CD14-positive monocyte (primary cell): ENCODE data around the gene CNIH3. TPM values are rescaled to one million over a fixed set of nuclear protein-coding genes. Genes with fewer than 3 reads are reported as not detected.

ENCODE experiments used
- DNase-seq, 3 donors: peaks; one replicate each; pipeline ENCODE4 v3.0.0-alpha.2; 2011 to 2022
- H2AFZ ChIP-seq: 2 replicates; pipeline ENCODE4 v1.6.0; 2012; ENCODE audit warnings: mild to moderate bottlenecking, low read depth, low read length, inconsistent platforms; ENCODE audit not compliant: insufficient read depth, poor library complexity, severe bottlenecking
- H3K27ac ChIP-seq, 2 donors: 1 replicate in 1 of 2; 2 replicates in 1 of 2; pipeline ENCODE4 v1.5.1; 2012 to 2013; ENCODE audit warnings: low read length in 2 of 2, control low read depth in 1 of 2, inconsistent platforms in 1 of 2, low read depth in 1 of 2, mild to moderate bottlenecking in 1 of 2
- H3K27me3 ChIP-seq, 2 donors: one replicate each; pipeline versions ENCODE4 v1.6.0 to v1.6.1; 2011 to 2013; ENCODE audit warnings: low read length in 2 of 2; ENCODE audit not compliant: control insufficient read depth in 2 of 2, insufficient read depth in 2 of 2
- H3K36me3 ChIP-seq, 2 donors: replicated peaks in 1 of 2; 1 replicate in 1 of 2; 2 replicates in 1 of 2; pipeline versions ENCODE4 v1.5.1 to v1.6.1; 2012 to 2013; ENCODE audit warnings: low read length in 2 of 2, control low read depth in 1 of 2, inconsistent platforms in 1 of 2, mild to moderate bottlenecking in 1 of 2; ENCODE audit not compliant: insufficient read depth in 2 of 2, control insufficient read depth in 1 of 2
- H3K4me1 ChIP-seq, 2 donors: 1 replicate in 1 of 2; 2 replicates in 1 of 2; pipeline versions ENCODE4 v1.5.1 to v1.6.1; 2012 to 2013; ENCODE audit warnings: low read length in 2 of 2, control low read depth in 1 of 2, inconsistent platforms in 1 of 2, mild to moderate bottlenecking in 1 of 2, moderate library complexity in 1 of 2; ENCODE audit not compliant: insufficient read depth in 2 of 2, control insufficient read depth in 1 of 2
- H3K4me2 ChIP-seq: replicated peaks from 2 replicates; pipeline ENCODE3; 2012; ENCODE audit warnings: low read length, moderate library complexity, mild to moderate bottlenecking; ENCODE audit not compliant: poor library complexity, severe bottlenecking; ENCODE audit errors: extremely low read depth
- H3K4me3 ChIP-seq, 3 experiments: fragments of 200-600 bp in 1 of 3; sonication (generic) in 1 of 3; replicated peaks in 1 of 3; 1 replicate in 2 of 3; 2 replicates in 1 of 3; pipeline ENCODE4 v1.5.1; 2011 to 2013; ENCODE audit warnings: low read length in 3 of 3, mild to moderate bottlenecking in 3 of 3, control low read depth in 2 of 3, low read depth in 2 of 3, inconsistent platforms in 1 of 3, moderate library complexity in 1 of 3
- H3K79me2 ChIP-seq: 2 replicates; pipeline ENCODE4 v1.6.0; 2012; ENCODE audit warnings: mild to moderate bottlenecking, control low read depth, inconsistent platforms, low read length, moderate library complexity; ENCODE audit not compliant: insufficient read depth
- H3K9ac ChIP-seq: 2 replicates; pipeline ENCODE4 v1.6.0; 2017; ENCODE audit warnings: low read length, mild to moderate bottlenecking; ENCODE audit not compliant: insufficient read depth, poor library complexity, severe bottlenecking
- H3K9me3 ChIP-seq, 2 donors: replicated peaks in 1 of 2; 1 replicate in 1 of 2; 2 replicates in 1 of 2; pipeline versions ENCODE4 v1.5.1 to v1.6.1; 2012 to 2013; ENCODE audit warnings: low read length in 2 of 2, control low read depth in 1 of 2; ENCODE audit not compliant: control insufficient read depth in 1 of 2, insufficient read depth in 1 of 2
- H4K20me1 ChIP-seq: 2 replicates; pipeline ENCODE4 v1.6.0; 2012; ENCODE audit warnings: mild to moderate bottlenecking, low read length, control low read depth, moderate library complexity; ENCODE audit not compliant: insufficient read depth
- H3K27ac Mint-ChIP-seq, 7 donors: one replicate each; pipeline ENCODE4 v1.8.0; 2020; ENCODE audit warnings: mild to moderate bottlenecking in 7 of 7, mixed read lengths in 7 of 7, moderate library complexity in 6 of 7, inconsistent platforms in 2 of 7
- H3K27me3 Mint-ChIP-seq, 3 donors: one replicate each; pipeline ENCODE4 v1.8.0; 2021 to 2022; ENCODE audit warnings: low read depth in 3 of 3, mild to moderate bottlenecking in 3 of 3, mixed read lengths in 3 of 3, moderate library complexity in 3 of 3, inconsistent platforms in 1 of 3
- H3K36me3 Mint-ChIP-seq, 2 donors: one replicate each; pipeline ENCODE4 v1.8.0; 2020; ENCODE audit warnings: mixed read lengths in 2 of 2, inconsistent platforms in 1 of 2, mild to moderate bottlenecking in 1 of 2
- H3K4me1 Mint-ChIP-seq: one replicate; pipeline ENCODE4 v1.8.0; 2020; ENCODE audit warnings: mild to moderate bottlenecking, mixed read lengths
- H3K4me3 Mint-ChIP-seq, 2 donors: one replicate each; pipeline ENCODE4 v1.8.0; 2020; ENCODE audit warnings: mild to moderate bottlenecking in 2 of 2, mixed read lengths in 2 of 2, moderate library complexity in 1 of 2
- H3K9me3 Mint-ChIP-seq, 7 donors: one replicate each; pipeline ENCODE4 v1.8.0; 2020 to 2022; ENCODE audit warnings: mixed read lengths in 7 of 7, mild to moderate bottlenecking in 6 of 7, moderate library complexity in 6 of 7, inconsistent platforms in 2 of 7
- CTCF ChIP-seq: fragments of 200-600 bp; IDR thresholded peaks from one replicate; pipeline ENCODE4 v1.8.0; 2022; ENCODE audit warnings: antibody characterized with exemption, mild to moderate bottlenecking
- WGBS: methylation state at CpG from one replicate; pipeline ENCODE4 v1.1.5; 2013; ENCODE audit warnings: missing lambda C conversion rate; ENCODE audit not compliant: insufficient coverage; 5-methylcytosine and 5-hydroxymethylcytosine counted together
- intact Hi-C, 2 donors: fragments of 100-400 bp; cut with micrococcal nuclease; formaldehyde crosslinking; loops; one replicate each; pipeline versions ENCODE4 v1.15.0 to v1.15.1; 2023
- polyA plus RNA-seq, 3 donors: library from polyadenylated mRNA; depleted of rRNA in 1 of 3; unstranded in 2 of 3; stranded (reverse) in 1 of 3; fragments of 300-500 nt in 2 of 3; fragments of >200 nt in 1 of 3; fragmentation: Illumina TruSeq in 2 of 3; gene quantifications; 1 replicate in 2 of 3; 2 replicates in 1 of 3; pipeline ENCODE4 v1.2.3, GENCODE V29; 2012 to 2021

The CNIH3 gene
- polyA plus RNA-seq, 3 donors, result 0.37 TPM; not detected in 2

- intact Hi-C loops, result no loop called here
- Mint-ChIP-seq H3K36me3 (no peaks in the 10 kb centered on the region), H3K4me1 (peaks cover 2% of the 10 kb centered on the region), H3K4me3 (no peak overlapping the region), H3K9me3 (peaks cover 5 to 30% (median 16%) of the 10 kb centered on the region in 7 donors), H3K27ac (no peak overlapping the region), H3K27me3 (peaks cover 0 to 7% (median 2%) of the 10 kb centered on the region in 3 donors)
- H2AFZ ChIP-seq, result no peak overlapping the region
- no peaks in the 10 kb centered on the region for H3K36me3 ChIP-seq
- H3K27ac ChIP-seq, result no peak overlapping the region
- no peaks in the 10 kb centered on the region for H3K4me1 ChIP-seq
- 95% methylated on average over 3 of the region's 4 CpGs for WGBS
- no peaks in the 10 kb centered on the region for H3K79me2 ChIP-seq
- no peaks in the 10 kb centered on the region for H3K27me3 ChIP-seq
- no peaks in the 10 kb centered on the region for H4K20me1 ChIP-seq
- no peak overlapping the region for H3K4me3 ChIP-seq
- no peak for DNase-seq
- no peak overlapping the region for H3K4me2 ChIP-seq
- TF ChIP-seq CTCF, result no peak
- H3K9me3 ChIP-seq, result peaks cover 16 to 25% of the 10 kb centered on the region in 2 donors
- H3K9ac ChIP-seq, result no peak overlapping the region
Measured at GRCh38 chr1:224755586-224755985, 139.5 kb downstream of the CNIH3 start.

- H3K4me3 ChIP-seq, result no peak overlapping the region
- no peak overlapping the region for H2AFZ ChIP-seq
- no peaks in the 10 kb centered on the region for H4K20me1 ChIP-seq
- H3K27me3 ChIP-seq, result no peaks in the 10 kb centered on the region
- no peak overlapping the region for H3K27ac ChIP-seq
- Mint-ChIP-seq H3K9me3 (peaks cover 5 to 30% (median 16%) of the 10 kb centered on the region in 7 donors), H3K36me3 (no peaks in the 10 kb centered on the region), H3K27ac (no peak overlapping the region), H3K27me3 (peaks cover 0 to 7% (median 1%) of the 10 kb centered on the region in 3 donors), H3K4me3 (no peak overlapping the region), H3K4me1 (no peaks in the 10 kb centered on the region)
- H3K9ac ChIP-seq, result no peak overlapping the region
- no CpG with 5 or more reads among the region's 5 CpGs for WGBS
- H3K36me3 ChIP-seq, result no peaks in the 10 kb centered on the region
- no peak for TF ChIP-seq CTCF
- intact Hi-C loops, result no loop called here
- no peaks in the 10 kb centered on the region for H3K4me1 ChIP-seq
- no peaks in the 10 kb centered on the region for H3K79me2 ChIP-seq
- peaks cover 16 to 25% of the 10 kb centered on the region in 2 donors for H3K9me3 ChIP-seq
- no peak overlapping the region for H3K4me2 ChIP-seq
- no peak for DNase-seq
Measured at GRCh38 chr1:224757508-224757907, 141.4 kb downstream of the CNIH3 start.
